HG02623 (cell line): ENCODE results near the gene RMDN2.

Experiments used
- ATAC-seq: cut with Tn5 transposase; IDR thresholded peaks from one replicate; pipeline ENCODE4 v1.9.1; 2021; ENCODE audit warnings: moderate library complexity; ENCODE audit not compliant: unreplicated experiment

Gene RMDN2

DNA sequence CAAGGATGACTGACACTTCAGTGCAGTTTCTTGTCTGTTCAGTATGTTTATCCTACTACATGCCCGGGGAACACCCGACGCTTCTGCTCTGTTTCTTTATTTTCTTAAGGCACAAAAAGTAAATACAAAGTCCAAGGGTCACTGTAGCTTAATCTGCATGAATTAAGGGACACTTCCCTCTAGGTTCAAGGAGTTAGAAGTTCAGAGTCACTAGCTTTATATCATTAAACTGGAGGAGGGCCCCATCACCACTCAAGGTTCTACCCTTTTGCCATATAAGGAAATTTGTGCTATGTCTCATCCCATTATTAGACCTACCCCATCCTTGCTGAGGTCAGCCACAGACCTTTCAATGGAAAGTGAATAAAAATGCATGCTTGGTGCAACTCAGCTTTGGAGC lies 27.6 kb upstream of the RMDN2 start:
- ATAC-seq = no peak

DNA sequence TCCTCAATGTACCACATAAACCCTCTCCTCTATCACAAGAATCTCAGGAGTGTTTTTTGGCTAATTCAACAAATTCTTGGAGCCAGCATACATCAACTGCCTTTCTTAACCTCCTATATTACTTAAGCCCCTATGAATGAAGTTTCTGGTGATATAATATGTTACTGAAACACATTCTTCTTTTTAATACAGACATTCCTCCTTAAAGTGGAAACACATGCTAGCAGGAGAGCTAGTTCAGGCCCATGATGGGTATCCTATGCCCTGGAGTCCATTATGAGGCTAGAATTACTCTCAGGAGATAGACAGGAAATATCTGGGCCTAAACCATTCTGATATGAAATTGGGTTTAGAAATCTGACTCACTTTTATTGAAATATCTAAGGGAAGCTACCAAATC lies 26.6 kb upstream of the RMDN2 start:
- no peak for ATAC-seq

DNA sequence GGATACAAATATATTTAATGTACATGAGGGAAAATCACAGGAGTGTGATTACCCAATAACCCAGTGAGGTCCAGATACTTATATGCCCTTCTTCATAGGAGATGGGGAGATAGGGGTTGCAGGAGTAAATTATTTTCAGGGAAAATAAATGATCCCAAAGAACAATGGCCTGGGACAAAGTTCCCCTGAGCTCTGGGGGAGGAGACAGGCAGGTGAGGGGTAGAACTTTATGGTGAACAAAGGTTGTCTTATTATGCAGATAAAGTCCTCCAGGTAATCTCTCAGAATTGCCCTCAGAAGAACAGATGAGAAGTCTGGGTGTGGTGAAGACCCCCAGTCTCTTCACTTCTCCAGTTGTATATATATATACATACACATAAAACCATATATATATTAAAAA lies 22.1 kb upstream of the RMDN2 start:
- ATAC-seq = no peak

DNA sequence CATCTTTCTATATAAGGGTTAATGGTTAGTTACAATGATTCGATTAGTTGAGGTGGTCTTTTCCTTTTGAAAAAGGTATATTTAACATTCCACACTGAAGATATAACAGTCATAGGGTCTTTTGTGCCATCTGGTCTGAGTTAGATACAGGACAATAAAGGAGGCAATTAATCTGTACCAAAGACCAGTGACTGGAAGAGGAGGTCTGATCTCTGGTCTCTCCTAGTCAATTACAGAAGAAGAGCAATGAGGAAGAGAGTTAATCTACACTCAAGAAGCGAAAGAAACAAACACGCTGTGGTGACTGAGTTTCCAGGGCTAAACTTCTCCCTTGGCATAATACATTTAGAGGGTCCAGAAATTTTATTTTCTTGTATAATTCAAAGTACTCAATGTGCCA lies 20.7 kb upstream of the RMDN2 start:
- no peak for ATAC-seq

DNA sequence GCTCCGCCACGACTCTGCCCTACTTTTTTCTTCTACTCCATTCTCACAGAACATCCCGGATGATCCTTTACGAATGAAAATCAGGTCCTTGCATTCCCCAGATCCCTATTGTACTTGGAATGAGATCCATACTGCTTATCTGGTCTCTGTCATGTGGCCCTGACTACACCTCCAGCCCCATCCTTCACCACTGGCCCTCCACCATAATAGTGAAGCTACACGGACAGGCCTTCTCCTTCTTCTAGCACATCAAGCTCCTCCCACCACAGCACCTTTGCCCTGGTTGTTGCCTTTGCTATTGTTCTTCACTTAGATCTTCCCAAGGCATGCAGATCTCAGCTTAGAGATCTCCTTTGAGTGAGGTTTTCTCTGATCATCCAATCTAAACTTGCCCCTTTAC lies 20.1 kb upstream of the RMDN2 start:
- ATAC-seq = no peak

DNA sequence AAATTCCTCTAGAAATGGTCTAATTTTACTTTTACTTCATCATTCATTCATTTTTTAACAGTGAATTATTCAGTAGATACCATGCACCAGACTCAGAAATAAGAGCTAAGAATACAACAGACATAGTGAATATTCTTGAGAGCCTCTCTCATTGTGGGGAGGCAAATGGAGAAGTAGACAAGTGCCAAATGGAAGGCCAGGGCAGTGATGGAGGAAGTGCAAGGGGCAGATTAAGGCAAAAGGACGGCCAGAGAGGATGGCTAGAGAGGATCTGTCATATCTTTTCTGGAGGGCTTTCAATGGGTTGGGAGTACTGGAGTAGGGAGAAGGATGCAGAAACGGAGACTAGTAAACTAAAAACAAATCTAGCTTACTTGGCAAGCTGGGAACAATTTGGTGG lies 19.0 kb upstream of the RMDN2 start:
- no peak for ATAC-seq

DNA sequence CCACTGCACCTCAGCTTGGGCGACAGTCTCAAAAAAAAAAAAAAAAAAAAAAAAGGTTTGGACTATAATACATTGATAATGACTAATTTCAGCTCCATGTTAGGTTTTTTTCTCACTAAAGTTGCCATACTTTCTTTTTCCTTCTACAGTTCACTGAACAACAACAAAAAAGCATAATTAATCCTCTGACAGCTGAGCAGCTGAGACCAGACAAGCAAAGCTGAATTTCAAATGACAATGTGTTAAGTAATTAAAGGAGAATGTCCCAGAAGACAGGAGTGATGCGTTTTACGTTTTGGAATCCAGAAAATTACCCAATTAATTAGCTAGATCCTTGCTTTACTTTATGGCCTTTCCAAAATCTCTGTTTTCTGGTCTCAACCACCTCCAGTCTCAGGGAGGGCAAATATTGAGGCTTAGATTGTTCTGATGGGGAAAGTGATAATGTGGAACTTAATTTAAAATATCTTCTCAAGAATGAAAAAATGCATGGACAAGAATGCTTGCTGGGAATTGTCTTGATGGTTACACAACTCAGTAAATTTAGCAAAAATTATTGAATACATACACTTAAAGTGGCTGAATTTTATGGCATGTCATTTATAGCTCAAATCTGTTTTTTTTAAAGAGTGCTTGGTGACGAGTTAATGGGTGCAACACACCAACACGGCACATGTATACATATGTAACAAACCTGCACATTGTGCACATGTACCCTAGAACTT lies 17.4 kb upstream of the RMDN2 start:
- no peak for ATAC-seq

DNA sequence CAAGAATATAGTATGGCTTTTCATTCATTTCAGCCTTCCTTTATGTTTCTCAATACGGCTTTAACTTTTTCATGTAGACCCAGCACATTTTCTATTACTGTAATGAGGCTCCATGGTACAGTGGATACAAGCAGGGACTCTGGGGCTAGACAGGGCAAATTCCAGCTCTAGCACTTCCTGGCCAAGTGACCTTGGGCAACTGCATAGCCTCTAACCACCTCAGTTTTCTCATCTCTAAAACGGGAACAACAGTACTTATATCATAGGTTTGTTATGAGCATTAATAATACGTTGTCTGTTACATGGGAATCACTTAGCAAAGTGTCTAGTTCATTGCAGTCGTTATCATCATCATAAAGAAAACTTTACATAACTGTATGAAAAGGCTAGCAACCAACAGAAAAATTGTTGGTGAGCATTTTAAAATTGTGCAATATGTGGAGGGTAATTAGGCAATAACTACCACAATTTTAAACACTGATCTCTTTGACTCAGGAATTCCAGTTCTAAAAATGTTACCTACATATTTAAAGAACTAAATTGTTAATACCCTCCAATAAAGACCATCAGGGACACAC lies 13.7 kb upstream of the RMDN2 start:
- no peak for ATAC-seq

DNA sequence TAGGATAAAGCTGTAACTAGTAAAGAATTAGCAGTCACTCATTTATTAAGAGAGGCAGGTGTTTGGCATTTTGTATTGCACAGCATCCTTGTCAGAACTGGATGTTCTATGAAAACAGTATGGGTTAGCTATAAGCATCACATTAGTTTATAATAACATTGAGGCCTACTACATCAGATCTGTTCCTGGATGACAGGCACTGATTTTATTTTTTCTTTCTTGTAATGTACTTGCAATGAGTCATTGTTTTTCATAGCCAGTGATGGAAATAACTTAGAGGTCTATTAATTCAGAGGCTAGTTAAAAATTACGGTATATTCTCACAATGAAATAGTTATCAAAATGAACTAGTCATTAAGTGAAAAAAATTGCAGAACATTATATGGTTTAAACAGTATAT lies 13.0 kb upstream of the RMDN2 start:
- no peak for ATAC-seq

DNA sequence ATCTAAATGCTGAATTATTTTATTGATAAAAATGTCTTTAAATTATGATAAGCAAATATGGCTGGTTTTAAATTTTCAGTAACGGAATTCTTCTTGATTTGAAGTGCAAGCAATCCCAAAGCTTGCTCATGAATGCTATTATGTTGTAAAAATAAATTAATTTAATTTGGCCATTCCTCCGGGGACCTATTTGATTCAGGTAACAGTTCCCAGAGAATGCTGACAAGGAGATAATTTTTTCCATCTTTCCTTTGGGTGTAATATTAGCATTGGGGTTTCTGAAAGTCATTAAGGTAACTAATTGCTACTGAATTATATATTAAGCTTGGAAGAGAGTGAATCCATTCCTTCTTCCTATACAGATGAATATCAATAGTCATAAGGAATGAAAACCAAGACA lies 12.5 kb upstream of the RMDN2 start:
- ATAC-seq = no peak

DNA sequence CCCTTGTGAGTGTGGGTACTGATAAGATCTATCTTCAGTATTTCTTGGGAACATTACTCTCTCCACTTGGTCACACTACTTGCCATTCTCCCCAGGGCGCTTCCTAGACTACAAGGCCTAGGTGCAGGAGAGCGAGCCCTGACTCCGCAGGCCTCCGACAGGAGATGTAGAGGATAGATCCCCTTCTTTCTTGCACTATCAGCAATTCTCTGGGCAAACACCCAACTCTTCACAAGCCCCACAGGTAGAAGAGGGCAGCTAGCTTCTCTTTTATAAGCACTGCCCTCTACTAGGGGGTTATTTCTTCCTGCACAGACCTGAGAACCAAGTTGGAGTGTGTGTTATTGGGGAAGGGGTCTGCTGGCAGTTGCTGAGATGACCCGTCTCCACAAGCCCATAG lies 10.7 kb upstream of the RMDN2 start:
- ATAC-seq = no peak

DNA sequence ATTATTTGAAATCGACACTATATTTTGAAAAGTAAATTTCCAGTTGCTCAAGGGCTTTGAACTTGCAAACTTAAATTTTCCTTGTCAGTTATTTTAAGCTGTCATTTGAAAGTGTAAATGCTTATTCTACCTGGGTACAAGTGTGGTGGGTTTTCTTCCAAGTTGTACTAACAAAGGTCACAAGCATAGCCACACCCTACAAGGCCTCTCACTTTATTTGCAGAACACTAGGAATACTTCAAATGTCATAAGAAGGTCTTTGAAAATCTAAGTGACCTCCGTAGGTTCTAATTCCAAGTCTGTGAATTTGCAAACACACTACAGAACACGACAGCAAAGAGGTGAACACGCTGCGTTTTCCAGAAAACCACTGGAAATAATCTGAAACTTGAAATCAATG lies 9.3 kb upstream of the RMDN2 start:
- ATAC-seq = no peak

DNA sequence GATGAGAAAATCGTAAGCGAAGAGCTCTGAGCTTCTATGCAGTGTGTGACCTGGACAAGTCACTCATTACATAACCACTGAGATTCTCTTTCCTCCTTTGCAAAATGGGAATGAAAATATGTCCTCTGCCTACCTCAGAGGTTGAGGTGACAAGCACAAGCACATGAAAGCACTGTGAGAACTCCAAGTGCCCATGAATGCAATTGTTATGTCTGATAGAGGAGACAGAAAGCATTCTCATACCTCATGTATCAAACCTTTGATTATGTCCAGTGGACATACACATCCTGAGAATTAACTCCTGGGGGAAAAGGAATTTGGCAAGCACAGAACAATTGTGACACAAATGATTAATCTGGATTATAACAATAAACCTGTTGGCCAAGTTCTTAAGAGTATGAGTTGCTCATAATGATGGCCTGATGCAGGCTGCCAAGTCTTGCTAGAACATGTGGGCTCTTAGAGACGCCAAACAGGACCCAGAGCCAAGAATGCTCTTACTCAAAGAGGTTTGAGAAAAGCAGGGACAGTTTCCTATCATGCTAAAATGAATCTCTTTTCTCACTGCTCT lies 8.5 kb upstream of the RMDN2 start:
- no peak for ATAC-seq

DNA sequence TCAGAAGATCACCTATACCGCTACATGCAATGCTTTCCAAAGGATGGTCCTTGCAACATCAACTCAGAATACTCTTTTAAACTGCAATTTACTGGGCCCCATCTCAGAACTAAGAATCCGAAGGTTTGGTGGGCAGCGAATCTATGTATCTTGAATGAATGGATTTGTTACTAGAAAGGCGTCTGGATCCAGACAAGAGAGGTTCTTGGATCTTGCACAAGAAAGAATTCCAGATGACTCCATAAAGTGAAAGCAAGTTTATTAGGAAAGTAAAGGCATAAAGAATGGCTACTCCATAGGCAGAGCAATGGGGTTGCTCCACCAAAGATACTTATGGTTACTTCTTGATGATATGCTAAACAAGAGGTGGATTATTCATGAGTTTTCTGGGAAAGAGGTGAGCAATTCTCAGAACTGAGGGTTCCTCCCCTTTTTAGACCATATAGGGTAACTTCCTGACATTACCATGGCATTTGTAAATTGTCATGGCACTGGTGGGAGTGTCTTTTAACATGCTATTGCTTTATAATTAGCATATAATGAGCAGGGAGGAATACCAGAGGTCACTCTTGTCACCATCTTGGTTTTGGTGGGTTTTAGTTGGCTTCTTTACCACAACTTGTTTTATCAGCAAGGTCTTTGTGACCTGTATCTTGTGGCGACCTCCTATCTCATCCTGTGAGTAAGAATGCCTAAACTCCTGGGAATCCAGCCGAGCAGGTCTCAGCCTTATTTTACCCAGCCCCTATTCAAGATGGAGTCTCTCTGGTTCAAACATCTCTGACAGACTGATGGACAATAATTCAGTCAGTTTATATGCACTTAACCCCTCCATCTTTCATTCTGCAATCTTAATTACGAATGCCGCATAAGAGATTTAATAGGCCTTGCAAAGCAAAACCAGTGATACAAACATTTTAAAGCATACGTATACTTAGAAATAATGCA lies 7.5 kb upstream of the RMDN2 start:
- ATAC-seq = no peak

DNA sequence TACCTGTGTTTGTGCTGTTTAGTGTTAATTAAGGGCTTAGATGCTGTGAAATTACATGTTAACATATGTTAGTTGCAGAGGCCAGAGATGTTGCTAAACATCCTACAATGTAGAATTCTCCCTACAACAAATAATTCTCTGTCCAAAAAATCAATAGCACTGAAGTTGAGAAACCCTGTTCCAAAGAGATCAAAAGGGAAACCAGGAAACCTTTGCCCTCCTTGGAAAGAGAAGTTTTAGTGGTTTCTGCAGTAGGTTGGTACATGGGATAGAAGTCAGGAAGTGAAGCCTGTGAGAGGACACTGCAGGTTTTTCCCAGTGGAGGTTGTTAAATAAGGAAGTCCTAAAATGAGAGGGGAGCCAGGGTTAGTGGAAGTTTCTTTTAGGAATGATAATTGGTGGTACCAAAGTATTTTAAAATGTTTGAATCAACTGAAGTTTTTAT lies 6.3 kb upstream of the RMDN2 start:
- ATAC-seq = no peak

DNA sequence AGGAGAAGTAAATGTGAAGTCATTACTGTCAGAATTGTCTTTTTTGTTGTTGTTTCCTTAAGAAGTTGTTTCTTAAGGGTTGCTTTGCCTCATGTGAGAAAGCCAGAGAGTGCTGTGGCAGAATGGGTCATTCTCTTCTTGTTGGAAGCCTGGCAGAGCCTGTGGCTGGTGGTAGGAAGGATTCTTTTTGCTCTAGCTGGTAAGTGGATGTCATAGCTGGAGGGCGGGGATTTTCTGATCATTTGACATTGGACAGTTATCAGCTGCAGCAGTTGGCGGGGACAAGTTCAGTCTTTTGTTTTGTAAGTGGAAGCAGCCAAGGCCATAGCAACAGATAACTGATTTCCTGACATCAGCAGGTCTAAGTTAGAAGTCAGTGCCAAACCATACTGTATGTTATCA lies 5.5 kb upstream of the RMDN2 start:
- ATAC-seq = no peak

DNA sequence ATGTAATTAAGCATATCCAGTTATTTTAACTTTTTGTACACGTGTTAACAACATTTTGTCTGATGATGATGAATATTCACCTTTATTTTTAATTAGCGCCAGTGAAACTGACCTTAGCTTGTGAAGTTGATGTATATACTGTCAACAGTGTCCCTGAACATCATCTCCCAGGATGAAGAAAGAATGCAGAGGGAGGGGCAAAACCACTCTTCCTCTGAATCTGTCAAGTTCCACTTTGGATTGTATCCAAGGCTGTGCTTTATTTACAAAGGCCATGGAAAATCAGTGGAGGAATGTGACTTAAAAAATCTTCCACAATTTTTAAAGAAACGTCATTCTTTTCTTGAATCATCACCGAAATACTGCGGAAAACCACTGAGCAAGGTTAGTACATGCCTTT lies 4.5 kb upstream of the RMDN2 start:
- no peak for ATAC-seq

DNA sequence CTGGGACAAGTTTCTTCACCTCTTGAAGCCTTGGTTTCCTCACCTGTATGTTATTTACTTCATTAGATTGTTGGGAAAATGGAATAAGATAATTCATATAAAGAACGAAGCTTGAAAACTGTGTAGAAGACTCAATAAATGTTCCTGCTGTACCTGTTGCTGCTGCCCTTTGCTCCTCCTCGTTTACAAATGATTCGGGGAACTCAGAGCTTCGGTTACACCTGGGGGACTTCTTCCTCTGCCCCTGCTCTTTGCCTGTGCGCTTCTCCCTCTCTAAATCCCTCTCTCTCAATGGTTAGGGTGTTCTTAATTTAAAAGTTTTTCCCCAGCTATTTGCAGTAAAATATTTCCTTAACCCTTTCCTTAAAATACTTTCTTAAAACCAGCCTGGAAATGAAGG lies 3.3 kb upstream of the RMDN2 start:
- ATAC-seq = no peak

DNA sequence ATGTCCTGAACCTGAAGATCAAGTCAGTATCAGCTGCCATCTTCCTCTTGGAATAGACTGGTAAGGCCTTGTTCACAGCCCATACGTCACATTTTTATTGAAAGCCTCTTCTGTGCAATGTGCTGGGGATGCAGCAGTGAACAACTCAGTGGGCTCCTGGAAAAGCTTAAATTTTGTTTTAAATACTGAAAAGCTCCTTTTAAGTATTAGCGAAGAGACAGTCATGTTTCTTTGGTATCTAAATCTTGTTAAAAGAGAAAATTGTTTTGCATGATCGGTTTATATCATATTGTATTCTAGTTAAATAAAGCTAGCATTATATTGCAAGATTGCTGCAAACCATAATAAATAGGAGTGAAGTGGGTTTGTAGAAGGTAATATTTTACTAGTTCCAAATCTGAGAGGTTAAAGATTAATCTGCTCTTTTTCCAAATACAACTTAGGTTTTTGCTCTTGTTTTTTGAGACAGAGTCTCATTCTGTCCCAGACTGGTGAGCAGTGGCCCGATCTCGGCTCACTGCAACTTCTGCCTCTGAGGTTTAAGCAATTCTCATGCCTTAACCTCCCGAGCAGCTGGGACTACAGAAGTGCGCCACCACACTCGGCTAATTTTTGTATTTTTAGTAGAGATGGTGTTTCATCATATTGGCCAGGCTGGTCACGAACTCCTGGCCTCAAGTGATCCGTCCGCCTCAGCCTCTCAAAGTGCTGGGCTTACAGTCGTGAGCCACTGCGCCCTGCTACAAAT lies 1.6 kb upstream of the RMDN2 start:
- ATAC-seq = no peak

DNA sequence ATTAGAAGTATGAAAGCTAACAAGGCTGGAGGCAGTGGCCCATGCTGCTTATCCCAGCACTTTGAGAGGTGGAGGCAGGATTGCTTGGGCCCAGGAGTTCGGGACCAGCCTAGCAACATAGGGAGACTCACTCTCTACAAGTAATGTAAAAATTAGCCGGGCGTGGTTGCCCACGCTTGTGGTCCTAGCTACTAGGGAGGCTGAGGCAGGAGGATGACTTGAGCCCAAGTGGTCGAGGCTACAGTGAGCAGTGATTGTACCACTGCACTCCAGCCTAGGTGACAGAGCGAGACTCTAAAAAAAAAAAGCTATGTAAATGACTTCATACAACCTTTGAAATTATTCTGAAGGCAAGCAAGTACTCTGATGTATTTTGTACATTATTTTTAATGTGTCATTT lies 1.5 kb downstream of the RMDN2 start:
- ATAC-seq = no peak

DNA sequence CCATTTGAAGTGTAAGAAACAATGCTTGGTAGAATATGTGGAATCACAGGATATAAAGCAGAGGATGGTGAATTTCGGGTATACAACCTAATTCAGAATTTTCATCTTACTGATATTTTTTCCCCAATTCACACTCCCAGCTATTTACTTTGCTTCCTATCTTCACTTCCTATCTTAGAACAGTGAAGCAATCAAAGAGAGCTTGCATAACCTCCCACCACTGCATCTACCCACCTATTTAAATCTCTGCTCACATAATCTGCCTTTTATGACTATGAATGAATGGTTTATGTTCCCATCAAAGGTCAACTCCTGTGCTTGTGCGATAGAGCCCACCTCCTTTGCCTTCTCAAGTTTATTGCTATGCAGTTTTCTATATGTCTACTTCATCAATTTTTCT lies 3.3 kb downstream of the RMDN2 start:
- no peak for ATAC-seq
